Erythroblast (primary cell): ENCODE results near the gene MLLT1.

ENCODE experiments used
- GATA1 ChIP-seq: IDR thresholded peaks from 2 replicates; pipeline ENCODE4 v1.6.1; 2011; ENCODE audit warnings: low read depth, mild to moderate bottlenecking, control low read depth, low read length, moderate library complexity
- POLR2A ChIP-seq: IDR thresholded peaks from 2 replicates; pipeline ENCODE4 v1.6.1; 2011; ENCODE audit warnings: mild to moderate bottlenecking, low read length

GRCh38 chr19:6216236-6216995 lies 63.4 kb downstream of the MLLT1 start:
- TF ChIP-seq POLR2A (no peak), GATA1 (no peak)
